Measurements from ENCODE around the gene RIPK1.

DNA sequence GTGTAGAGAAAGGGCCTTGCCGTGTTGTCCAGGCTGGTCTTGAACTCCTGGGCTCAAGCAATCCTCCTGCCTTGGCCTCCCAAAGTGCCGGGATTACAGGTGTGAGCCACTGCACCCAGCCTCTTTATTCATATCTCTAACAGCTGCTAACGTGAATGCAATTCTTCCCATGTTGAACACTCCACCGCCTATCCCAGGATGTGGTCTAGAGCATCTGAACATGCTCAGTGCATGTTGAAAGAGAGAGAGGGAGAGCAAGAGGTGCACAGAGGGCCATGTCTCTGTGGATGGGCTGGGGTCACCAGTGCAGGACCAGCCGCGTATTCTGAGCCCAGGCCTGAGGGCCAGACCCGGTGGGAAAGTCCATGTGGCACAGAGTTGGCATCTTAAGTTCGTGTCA, 76.3 kb downstream of the RIPK1 start:
- no peak for TF ChIP-seq EZH2 (IDR thresholded peaks at IDR 0.05; ENCODE audit: borderline replicate concordance, low read length)
- TF ChIP-seq, protein P1, sequence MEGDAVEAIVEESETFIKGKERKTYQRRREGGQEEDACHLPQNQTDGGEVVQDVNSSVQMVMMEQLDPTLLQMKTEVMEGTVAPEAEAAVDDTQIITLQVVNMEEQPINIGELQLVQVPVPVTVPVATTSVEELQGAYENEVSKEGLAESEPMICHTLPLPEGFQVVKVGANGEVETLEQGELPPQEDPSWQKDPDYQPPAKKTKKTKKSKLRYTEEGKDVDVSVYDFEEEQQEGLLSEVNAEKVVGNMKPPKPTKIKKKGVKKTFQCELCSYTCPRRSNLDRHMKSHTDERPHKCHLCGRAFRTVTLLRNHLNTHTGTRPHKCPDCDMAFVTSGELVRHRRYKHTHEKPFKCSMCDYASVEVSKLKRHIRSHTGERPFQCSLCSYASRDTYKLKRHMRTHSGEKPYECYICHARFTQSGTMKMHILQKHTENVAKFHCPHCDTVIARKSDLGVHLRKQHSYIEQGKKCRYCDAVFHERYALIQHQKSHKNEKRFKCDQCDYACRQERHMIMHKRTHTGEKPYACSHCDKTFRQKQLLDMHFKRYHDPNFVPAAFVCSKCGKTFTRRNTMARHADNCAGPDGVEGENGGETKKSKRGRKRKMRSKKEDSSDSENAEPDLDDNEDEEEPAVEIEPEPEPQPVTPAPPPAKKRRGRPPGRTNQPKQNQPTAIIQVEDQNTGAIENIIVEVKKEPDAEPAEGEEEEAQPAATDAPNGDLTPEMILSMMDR (IDR thresholded peaks at IDR 0.05; ENCODE audit: low read length): no peak

All from OCI-LY1 (cell line).